HG03520 (cell line): Measurements from ENCODE around the gene SAMD4B.

Source experiments
- ATAC-seq: cut with Tn5 transposase; IDR thresholded peaks from one replicate; pipeline ENCODE4 v1.9.1; 2021; ENCODE audit warnings: mild to moderate bottlenecking, moderate library complexity; ENCODE audit not compliant: unreplicated experiment

The SAMD4B gene

GRCh38 chr19:39407410-39407659 is 65.1 kb downstream of the SAMD4B start:
- no peak for ATAC-seq

- no peak for ATAC-seq
Measured at GRCh38 chr19:39407660-39408391, 65.6 kb downstream of the SAMD4B start.

GRCh38 chr19:39408392-39409207 is 66.4 kb downstream of the SAMD4B start:
- ATAC-seq, result no peak

- no peak for ATAC-seq
Measured at GRCh38 chr19:39409208-39410016, 67.2 kb downstream of the SAMD4B start.

- peak; percentile 14 for ATAC-seq
Measured at GRCh38 chr19:39410017-39410830, 68.0 kb downstream of the SAMD4B start.

GRCh38 chr19:39410831-39411080 is 68.5 kb downstream of the SAMD4B start:
- no peak for ATAC-seq

- ATAC-seq, result no peak
Measured at GRCh38 chr19:39411081-39411831, 69.0 kb downstream of the SAMD4B start.

- ATAC-seq, result peak; percentile 19
Measured at GRCh38 chr19:39411832-39412099, 69.5 kb downstream of the SAMD4B start.

- peak; percentile 51 for ATAC-seq
Measured at GRCh38 chr19:39412100-39412866, 70.1 kb downstream of the SAMD4B start, which contains the start of gene PLEKHG2. Gene PLEKHG2 (plus strand): TSS chr19:39412669. CDS start chr19:39414087, 1,418 bp downstream.

- no peak for ATAC-seq
Measured at GRCh38 chr19:39412867-39413271, 70.6 kb downstream of the SAMD4B start.

GRCh38 chr19:39413272-39413910 is 71.2 kb downstream of the SAMD4B start:
- ATAC-seq, result no peak

- ATAC-seq, result no peak
Measured at GRCh38 chr19:39413911-39414608, 71.8 kb downstream of the SAMD4B start.

- ATAC-seq, result no peak
Measured at GRCh38 chr19:39415111-39416046, 73.2 kb downstream of the SAMD4B start.

- ATAC-seq, result no peak
Measured at GRCh38 chr19:39416152-39417120, 74.2 kb downstream of the SAMD4B start.

- no peak for ATAC-seq
Measured at GRCh38 chr19:39417463-39418181, 75.4 kb downstream of the SAMD4B start.

- no peak for ATAC-seq
Measured at GRCh38 chr19:39419003-39419402, 76.8 kb downstream of the SAMD4B start.
